ENCODE results near the gene SNX25.

The SNX25 gene

DNA sequence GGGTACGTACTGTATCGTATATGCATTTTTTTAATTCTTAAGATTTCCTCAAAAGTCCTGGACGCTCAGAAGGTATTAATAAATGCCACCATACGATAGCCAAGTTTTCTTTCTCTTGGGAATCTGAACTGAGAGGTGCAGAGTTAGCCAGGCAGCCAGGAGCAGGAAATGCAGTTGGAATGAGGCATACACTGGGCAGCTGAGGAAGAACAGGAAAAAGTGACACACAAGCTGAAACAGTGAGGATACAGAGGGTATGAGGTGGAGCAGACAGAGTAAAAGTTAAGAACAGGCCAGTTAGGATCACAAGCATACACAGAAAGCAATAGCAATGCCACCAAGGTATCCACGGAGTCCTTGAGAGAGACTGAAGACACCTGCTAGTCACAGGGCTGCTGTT is 203.0 kb downstream of the SNX25 start:
- H3K36me3 ChIP-seq (ENCODE audit: control insufficient read depth, insufficient read depth, low read length): peaks cover 22% of the 10 kb centered on the region
- H3K4me3 ChIP-seq (ENCODE audit: insufficient read depth, low read depth, low read length, poor library complexity, severe bottlenecking): no peak overlapping the region
- no peaks in the 10 kb centered on the region for H3K27me3 ChIP-seq (replicated peaks; ENCODE audit: control insufficient read depth, insufficient read depth, low read length, poor library complexity, severe bottlenecking)
- no peaks in the 10 kb centered on the region for H3K4me1 ChIP-seq (ENCODE audit: control insufficient read depth, insufficient read depth, low read length, poor library complexity, severe bottlenecking)
- H3K9me3 ChIP-seq (ENCODE audit: control insufficient read depth, low read length): no peaks in the 10 kb centered on the region
- DNase-seq: no peak
- no peak overlapping the region for H3K27ac ChIP-seq (ENCODE audit: insufficient read depth, low read length, poor library complexity, severe bottlenecking)

Measured in effector memory CD4-positive, alpha-beta T cell (primary cell).